ENCODE data around the gene ALG8.
"Not testable (repeated sequence)": the region's sequence is repeated elsewhere in the genome, so short reads cannot be mapped to it uniquely, and the experiment has no call there.

Gene ALG8

GRCh38 chr11:78097666-78098385 is 41.6 kb downstream of the ALG8 start:
- TF ChIP-seq, protein P1, sequence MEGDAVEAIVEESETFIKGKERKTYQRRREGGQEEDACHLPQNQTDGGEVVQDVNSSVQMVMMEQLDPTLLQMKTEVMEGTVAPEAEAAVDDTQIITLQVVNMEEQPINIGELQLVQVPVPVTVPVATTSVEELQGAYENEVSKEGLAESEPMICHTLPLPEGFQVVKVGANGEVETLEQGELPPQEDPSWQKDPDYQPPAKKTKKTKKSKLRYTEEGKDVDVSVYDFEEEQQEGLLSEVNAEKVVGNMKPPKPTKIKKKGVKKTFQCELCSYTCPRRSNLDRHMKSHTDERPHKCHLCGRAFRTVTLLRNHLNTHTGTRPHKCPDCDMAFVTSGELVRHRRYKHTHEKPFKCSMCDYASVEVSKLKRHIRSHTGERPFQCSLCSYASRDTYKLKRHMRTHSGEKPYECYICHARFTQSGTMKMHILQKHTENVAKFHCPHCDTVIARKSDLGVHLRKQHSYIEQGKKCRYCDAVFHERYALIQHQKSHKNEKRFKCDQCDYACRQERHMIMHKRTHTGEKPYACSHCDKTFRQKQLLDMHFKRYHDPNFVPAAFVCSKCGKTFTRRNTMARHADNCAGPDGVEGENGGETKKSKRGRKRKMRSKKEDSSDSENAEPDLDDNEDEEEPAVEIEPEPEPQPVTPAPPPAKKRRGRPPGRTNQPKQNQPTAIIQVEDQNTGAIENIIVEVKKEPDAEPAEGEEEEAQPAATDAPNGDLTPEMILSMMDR (IDR thresholded peaks at IDR 0.05; ENCODE audit: low read depth, low read length) = no peak
- no peak overlapping the region for H3K4me3 ChIP-seq (ENCODE audit: low read depth, low read length)

DNA sequence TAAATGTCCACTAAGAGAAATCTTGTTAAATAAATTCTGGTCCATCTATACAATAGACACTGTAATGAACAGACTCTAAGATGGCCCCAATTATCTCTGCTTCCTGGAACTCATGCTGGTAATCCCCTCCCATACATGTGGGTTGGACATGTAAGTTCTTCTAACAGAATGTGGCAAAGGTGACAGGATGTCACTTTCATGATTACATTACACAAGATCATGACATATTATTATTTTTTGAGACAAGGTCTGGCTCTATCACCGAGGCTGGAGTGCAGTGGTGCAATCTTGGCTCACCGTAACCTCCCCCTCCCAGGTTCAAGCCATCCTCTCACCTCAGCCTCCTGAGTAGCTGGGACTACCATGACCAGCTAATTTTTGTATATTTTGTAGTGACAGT is 45.2 kb downstream of the ALG8 start:
- TF ChIP-seq, protein P1 (IDR thresholded peaks at IDR 0.05; ENCODE audit: low read depth, low read length) = no peak
- no peak overlapping the region for H3K4me3 ChIP-seq (ENCODE audit: low read depth, low read length)

DNA sequence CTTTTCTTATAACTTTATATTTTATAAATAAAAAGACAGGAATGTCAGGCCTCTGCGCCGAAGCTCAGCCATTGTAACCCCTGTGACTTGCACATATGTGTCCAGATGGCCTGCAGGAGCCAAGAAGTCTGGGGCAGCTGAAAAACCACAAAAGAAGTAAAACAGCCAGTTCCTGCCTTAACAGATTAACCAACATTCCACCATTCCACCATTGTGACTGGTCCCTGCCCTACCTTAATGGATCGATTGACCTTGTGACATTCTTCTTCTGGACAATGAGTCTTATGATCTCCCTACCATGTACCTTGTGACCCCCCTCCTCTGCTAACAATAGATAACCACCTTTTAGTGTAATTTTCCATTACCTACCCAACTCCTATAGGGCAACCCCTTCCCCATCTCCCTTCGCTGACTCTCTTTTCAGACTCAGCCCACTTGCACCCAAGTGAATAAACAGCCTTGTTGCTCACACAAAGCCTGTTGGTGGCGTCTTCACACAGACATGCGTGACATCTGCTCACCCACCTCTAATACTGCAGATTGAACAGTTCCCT is 52.8 kb downstream of the ALG8 start:
- not testable (repeated sequence) for H3K4me3 ChIP-seq (ENCODE audit: low read depth, low read length)

DNA sequence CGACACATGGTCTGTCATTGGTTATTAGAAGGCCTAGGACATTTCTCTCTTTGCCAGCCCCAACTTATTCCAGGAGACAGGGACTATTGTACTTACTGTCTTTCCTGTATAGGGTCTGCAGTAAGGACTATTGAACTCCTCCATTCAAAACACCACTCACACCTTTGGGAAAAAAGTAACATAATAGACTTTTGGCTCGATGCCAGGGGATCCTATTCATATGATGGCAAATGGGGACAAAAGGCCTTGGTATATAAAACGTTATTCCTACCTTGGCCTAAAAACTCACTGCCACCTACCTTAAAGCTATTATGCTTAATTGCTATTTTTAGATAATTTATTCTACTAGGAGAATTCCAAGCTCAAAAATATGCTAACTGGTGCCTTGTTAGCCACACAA is 53.5 kb downstream of the ALG8 start:
- H3K4me3 ChIP-seq (ENCODE audit: low read depth, low read length) = no peak overlapping the region
- TF ChIP-seq, protein P1 (IDR thresholded peaks at IDR 0.05; ENCODE audit: low read depth, low read length) = no peak

- H3K4me3 ChIP-seq (ENCODE audit: low read depth, low read length) = not testable (repeated sequence)
These were observed 54.9 kb downstream of the ALG8 start for GRCh38 chr11:78084506-78084905.

DNA sequence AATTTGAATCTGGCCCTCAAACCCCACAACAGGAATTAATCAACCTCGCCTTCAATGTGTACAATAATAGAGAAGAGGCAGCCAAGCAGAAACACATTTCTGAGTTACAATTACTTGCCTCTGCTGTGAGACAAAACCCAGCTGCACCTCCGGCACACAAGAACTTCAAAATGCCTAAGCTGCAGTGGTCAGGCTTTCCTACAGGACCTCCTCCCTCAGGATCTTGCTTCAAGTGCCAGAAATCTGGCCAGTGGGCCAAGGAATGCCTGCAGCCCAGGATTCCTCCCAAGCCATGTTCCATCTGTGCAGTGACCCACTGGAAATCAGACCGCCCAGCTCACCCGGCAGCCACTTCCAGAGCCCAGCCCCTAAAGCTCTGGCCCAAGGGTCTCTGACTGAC is 56.4 kb downstream of the ALG8 start:
- H3K4me3 ChIP-seq (ENCODE audit: low read depth, low read length) = no peak overlapping the region
- TF ChIP-seq, protein P1 (IDR thresholded peaks at IDR 0.05; ENCODE audit: low read depth, low read length) = no peak

DNA sequence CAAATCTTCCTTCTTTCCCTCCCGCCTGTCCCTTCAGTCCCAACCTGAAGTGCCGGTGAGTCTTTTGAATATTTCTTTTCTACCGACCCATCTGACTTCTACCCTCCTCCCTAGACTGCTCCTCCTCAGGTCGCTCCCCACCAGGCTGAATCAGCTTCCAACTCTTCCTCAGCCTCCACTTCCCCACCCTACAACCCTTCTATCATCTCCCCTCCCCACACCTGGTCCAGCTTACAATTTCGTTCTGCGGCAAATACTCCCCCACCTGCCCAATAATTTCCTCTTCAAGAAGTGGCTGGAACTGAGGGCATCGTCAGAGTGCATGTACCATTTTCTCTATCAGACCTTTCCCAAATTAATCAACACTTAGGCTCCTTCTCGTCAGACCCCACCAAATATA is 57.3 kb downstream of the ALG8 start:
- TF ChIP-seq, protein P1 (IDR thresholded peaks at IDR 0.05; ENCODE audit: low read depth, low read length) = no peak
- H3K4me3 ChIP-seq (ENCODE audit: low read depth, low read length) = no peak overlapping the region

GRCh38 chr11:78081583-78081982 is 57.8 kb downstream of the ALG8 start:
- H3K4me3 ChIP-seq (ENCODE audit: low read depth, low read length) = no peak overlapping the region
- TF ChIP-seq, protein P1 (IDR thresholded peaks at IDR 0.05; ENCODE audit: low read depth, low read length) = no peak

All from WI38 (cell line).